ENCODE measurements around the gene CUTC.
"Not testable (repeated sequence)": the region's sequence is repeated elsewhere in the genome, so short reads cannot be mapped to it uniquely, and the experiment has no call there.

The CUTC gene

GRCh38 chr10:99733366-99733765 is 1.3 kb downstream of the CUTC start:
- H3K36me3 ChIP-seq (ENCODE audit: insufficient read depth, low read length): 0 out of 2 replicates have a peak, but pooled peaks cover 2% of the 10 kb centered on the region
- H2AFZ ChIP-seq (ENCODE audit: low read length): no peak overlapping the region

GRCh38 chr10:99734111-99734510 is 2.1 kb downstream of the CUTC start:
- H3K79me2 ChIP-seq (ENCODE audit: insufficient read depth, low read length): peaks cover 35% of the 10 kb centered on the region
- H3K36me3 ChIP-seq (ENCODE audit: insufficient read depth, low read length); H3F3A ChIP-seq (ENCODE audit: low read depth); H2AFZ ChIP-seq (ENCODE audit: low read length); H3K9me3 ChIP-seq (ENCODE audit: insufficient read depth, low read depth, low read length); H4K20me1 ChIP-seq (ENCODE audit: insufficient read depth, low read length, poor library complexity, severe bottlenecking); H3K27me3 ChIP-seq (ENCODE audit: insufficient read depth, low read length, poor library complexity, severe bottlenecking); H3K9me2 ChIP-seq (replicated peaks; ENCODE audit: low read depth, low read length): not testable (repeated sequence)
- peaks cover 25% of the 10 kb centered on the region for H3K4me1 ChIP-seq (ENCODE audit: insufficient read depth, low read length, poor library complexity, severe bottlenecking)
- H3K4me2 ChIP-seq (ENCODE audit: low read depth, low read length, poor library complexity, severe bottlenecking): peak overlapping the region; percentile 89
- H3K9ac ChIP-seq (ENCODE audit: low read depth, low read length, poor library complexity, severe bottlenecking): peak overlapping the region; percentile 40
- peak overlapping the region; percentile 97 for H3K4me3 ChIP-seq (ENCODE audit: low read length, poor library complexity, severe bottlenecking)

More at GRCh38 chr10:99733366-99733765, 1.3 kb downstream of the CUTC start:
- Histone ChIP-seq H3K9me2 (replicated peaks; ENCODE audit: low read depth, low read length) (no peaks in the 10 kb centered on the region), H3F3A (ENCODE audit: low read depth) (no peaks in the 10 kb centered on the region), H3K27me3 (ENCODE audit: insufficient read depth, low read length, poor library complexity, severe bottlenecking) (no peaks in the 10 kb centered on the region), H3K79me2 (ENCODE audit: insufficient read depth, low read length) (peaks cover 35% of the 10 kb centered on the region), H3K4me2 (ENCODE audit: low read depth, low read length, poor library complexity, severe bottlenecking) (peak overlapping the region; percentile 89), H3K4me1 (ENCODE audit: insufficient read depth, low read length, poor library complexity, severe bottlenecking) (peaks cover 20% of the 10 kb centered on the region), H3K9ac (ENCODE audit: low read depth, low read length, poor library complexity, severe bottlenecking) (peak overlapping the region; percentile 40), H3K9me3 (ENCODE audit: insufficient read depth, low read depth, low read length) (no peaks in the 10 kb centered on the region), H4K20me1 (ENCODE audit: insufficient read depth, low read length, poor library complexity, severe bottlenecking) (peaks cover 6% of the 10 kb centered on the region), H3K4me3 (ENCODE audit: low read length, poor library complexity, severe bottlenecking) (peak overlapping the region; percentile 97)
- TF ChIP-seq EZH2phosphoT487 (IDR thresholded peaks at IDR 0.05; ENCODE audit: borderline replicate concordance) (no peak), CTCF (conservative IDR thresholded peaks at IDR 0.05; ENCODE audit: low read length) (no peak)

DNA sequence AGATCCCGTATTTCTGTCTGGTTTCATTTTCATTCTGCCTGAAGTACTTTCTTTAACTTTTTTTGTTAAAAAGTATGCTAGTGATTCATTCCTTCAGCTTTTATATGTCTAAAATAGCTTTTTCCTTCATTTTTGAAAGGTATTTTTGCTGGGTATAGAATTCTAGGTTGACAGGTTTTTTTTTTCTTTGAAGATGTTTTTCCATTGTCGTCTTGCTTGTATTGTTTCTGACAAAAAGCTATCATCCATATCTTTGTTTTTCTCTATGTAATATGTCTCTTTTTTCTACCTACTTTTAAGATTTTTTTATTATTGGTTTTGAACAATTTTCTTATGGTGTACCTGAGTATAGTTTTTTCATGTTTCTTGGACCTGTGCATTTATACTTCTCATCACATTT is 8.2 kb downstream of the CUTC start:
- Histone ChIP-seq H3K9ac (ENCODE audit: low read depth, low read length, poor library complexity, severe bottlenecking) (no peak overlapping the region), H3K4me3 (ENCODE audit: low read length, poor library complexity, severe bottlenecking) (no peak overlapping the region), H3K4me1 (ENCODE audit: insufficient read depth, low read length, poor library complexity, severe bottlenecking) (peaks cover 5% of the 10 kb centered on the region), H2AFZ (ENCODE audit: low read length) (no peak overlapping the region), H3K36me3 (ENCODE audit: insufficient read depth, low read length) (peaks cover 56% of the 10 kb centered on the region), H3F3A (ENCODE audit: low read depth) (no peaks in the 10 kb centered on the region), H4K20me1 (ENCODE audit: insufficient read depth, low read length, poor library complexity, severe bottlenecking) (no peaks in the 10 kb centered on the region), H3K9me2 (replicated peaks; ENCODE audit: low read depth, low read length) (no peaks in the 10 kb centered on the region), H3K9me3 (ENCODE audit: insufficient read depth, low read depth, low read length) (peaks cover 18% of the 10 kb centered on the region; the same call in 1 of the 2 replicates), H3K79me2 (ENCODE audit: insufficient read depth, low read length) (peaks cover 4% of the 10 kb centered on the region; the same call in 1 of the 2 replicates), H3K4me2 (ENCODE audit: low read depth, low read length, poor library complexity, severe bottlenecking) (no peak overlapping the region), H3K27me3 (ENCODE audit: insufficient read depth, low read length, poor library complexity, severe bottlenecking) (no peaks in the 10 kb centered on the region)
- no peak for TF ChIP-seq EZH2phosphoT487 (IDR thresholded peaks at IDR 0.05; ENCODE audit: borderline replicate concordance)
- TF ChIP-seq CTCF (conservative IDR thresholded peaks at IDR 0.05; ENCODE audit: low read length): no peak

- Histone ChIP-seq H3K4me2 (ENCODE audit: low read depth, low read length, poor library complexity, severe bottlenecking) (no peak overlapping the region), H2AFZ (ENCODE audit: low read length) (no peak overlapping the region), H3K9me2 (replicated peaks; ENCODE audit: low read depth, low read length) (no peaks in the 10 kb centered on the region), H3K36me3 (ENCODE audit: insufficient read depth, low read length) (peaks cover 64% of the 10 kb centered on the region), H4K20me1 (ENCODE audit: insufficient read depth, low read length, poor library complexity, severe bottlenecking) (no peaks in the 10 kb centered on the region), H3K4me1 (ENCODE audit: insufficient read depth, low read length, poor library complexity, severe bottlenecking) (peaks cover 5% of the 10 kb centered on the region), H3K27me3 (ENCODE audit: insufficient read depth, low read length, poor library complexity, severe bottlenecking) (no peaks in the 10 kb centered on the region), H3F3A (ENCODE audit: low read depth) (no peaks in the 10 kb centered on the region), H3K9ac (ENCODE audit: low read depth, low read length, poor library complexity, severe bottlenecking) (no peak overlapping the region), H3K9me3 (ENCODE audit: insufficient read depth, low read depth, low read length) (peaks cover 18% of the 10 kb centered on the region; the same call in 1 of the 2 replicates), H3K79me2 (ENCODE audit: insufficient read depth, low read length) (0 out of 2 replicates have a peak, but pooled peaks cover 4% of the 10 kb centered on the region), H3K4me3 (ENCODE audit: low read length, poor library complexity, severe bottlenecking) (no peak overlapping the region)
- TF ChIP-seq CTCF (conservative IDR thresholded peaks at IDR 0.05; ENCODE audit: low read length) (no peak), EZH2phosphoT487 (IDR thresholded peaks at IDR 0.05; ENCODE audit: borderline replicate concordance) (no peak)
These were observed 9.0 kb downstream of the CUTC start for GRCh38 chr10:99740933-99741559.

All from Loucy (cell line).